Adipocyte (in vitro differentiated cells): ENCODE data around the gene ARHGEF16.

Experiments used
- DNase-seq: peaks from one replicate; pipeline ENCODE4 v3.0.0-alpha.2; 2015; ENCODE audit warnings: low read depth
- H3K27me3 ChIP-seq: replicated peaks from 2 replicates; pipeline ENCODE4 v1.7.0; 2013; ENCODE audit warnings: mild to moderate bottlenecking, low read length, moderate library complexity; ENCODE audit not compliant: control insufficient read depth, insufficient read depth
- H3K36me3 ChIP-seq: 2 replicates; pipeline ENCODE4 v1.7.0; 2013; ENCODE audit warnings: low read length, mild to moderate bottlenecking, moderate library complexity; ENCODE audit not compliant: control insufficient read depth, insufficient read depth, severe bottlenecking
- H3K4me1 ChIP-seq: 2 replicates; pipeline ENCODE4 v1.7.0; 2013; ENCODE audit warnings: mild to moderate bottlenecking, low read length, moderate library complexity; ENCODE audit not compliant: control insufficient read depth, insufficient read depth
- H3K4me3 ChIP-seq: 2 replicates; pipeline ENCODE4 v1.7.0; 2013; ENCODE audit warnings: mild to moderate bottlenecking, low read length, moderate library complexity
- H3K9ac ChIP-seq: 2 replicates; pipeline ENCODE4 v1.7.0; 2013; ENCODE audit warnings: mild to moderate bottlenecking, low read length, moderate library complexity
- H3K9me3 ChIP-seq: 2 replicates; pipeline ENCODE4 v1.7.0; 2013; ENCODE audit warnings: mild to moderate bottlenecking, low read length, moderate library complexity; ENCODE audit not compliant: control insufficient read depth

ARHGEF16 gene

GRCh38 chr1:3461238-3461933 lies 6.9 kb downstream of the ARHGEF16 start:
- no peaks in the 10 kb centered on the region for H3K36me3 ChIP-seq
- DNase-seq: no peak
- H3K4me1 ChIP-seq: peaks cover 5% of the 10 kb centered on the region
- no peak overlapping the region for H3K4me3 ChIP-seq
- H3K9me3 ChIP-seq: no peaks in the 10 kb centered on the region
- peaks cover 45% of the 10 kb centered on the region for H3K27me3 ChIP-seq
- no peak overlapping the region for H3K9ac ChIP-seq

- Histone ChIP-seq H3K4me1 (peaks cover 5% of the 10 kb centered on the region), H3K4me3 (no peak overlapping the region)
- no peak for DNase-seq
These were observed 7.4 kb downstream of the ARHGEF16 start for GRCh38 chr1:3461934-3462275.

GRCh38 chr1:3462356-3463012 lies 8.0 kb downstream of the ARHGEF16 start:
- Histone ChIP-seq H3K27me3 (peaks cover 43% of the 10 kb centered on the region), H3K4me3 (no peak overlapping the region), H3K9ac (no peak overlapping the region), H3K9me3 (no peaks in the 10 kb centered on the region), H3K4me1 (peaks cover 5% of the 10 kb centered on the region), H3K36me3 (no peaks in the 10 kb centered on the region)
- DNase-seq: no peak

More at GRCh38 chr1:3461934-3462275, 7.4 kb downstream of the ARHGEF16 start:
- Histone ChIP-seq H3K9ac (no peak overlapping the region), H3K36me3 (no peaks in the 10 kb centered on the region), H3K27me3 (peaks cover 43% of the 10 kb centered on the region), H3K9me3 (no peaks in the 10 kb centered on the region)

GRCh38 chr1:3463013-3463385 lies 8.5 kb downstream of the ARHGEF16 start:
- H3K9me3 ChIP-seq: no peaks in the 10 kb centered on the region
- H3K27me3 ChIP-seq: peaks cover 41% of the 10 kb centered on the region
- no peak overlapping the region for H3K4me3 ChIP-seq
- H3K4me1 ChIP-seq: peaks cover 5% of the 10 kb centered on the region
- H3K9ac ChIP-seq: no peak overlapping the region
- no peak for DNase-seq
- H3K36me3 ChIP-seq: no peaks in the 10 kb centered on the region

GRCh38 chr1:3463408-3463863 lies 9.0 kb downstream of the ARHGEF16 start:
- no peaks in the 10 kb centered on the region for H3K36me3 ChIP-seq
- no peaks in the 10 kb centered on the region for H3K9me3 ChIP-seq
- no peak overlapping the region for H3K4me3 ChIP-seq
- H3K9ac ChIP-seq: no peak overlapping the region
- no peak for DNase-seq
- H3K27me3 ChIP-seq: peaks cover 45% of the 10 kb centered on the region
- H3K4me1 ChIP-seq: peaks cover 5% of the 10 kb centered on the region

GRCh38 chr1:3463891-3464648 lies 9.6 kb downstream of the ARHGEF16 start:
- DNase-seq: no peak
- Histone ChIP-seq H3K4me3 (no peak overlapping the region), H3K9ac (no peak overlapping the region), H3K9me3 (no peaks in the 10 kb centered on the region), H3K36me3 (no peaks in the 10 kb centered on the region), H3K27me3 (peaks cover 45% of the 10 kb centered on the region), H3K4me1 (peaks cover 5% of the 10 kb centered on the region)

- H3K4me3 ChIP-seq: no peak overlapping the region
- DNase-seq: no peak
- peaks cover 5% of the 10 kb centered on the region for H3K4me1 ChIP-seq
- H3K36me3 ChIP-seq: no peaks in the 10 kb centered on the region
- H3K9ac ChIP-seq: no peak overlapping the region
- peaks cover 45% of the 10 kb centered on the region for H3K27me3 ChIP-seq
- H3K9me3 ChIP-seq: no peaks in the 10 kb centered on the region
These were observed 10.2 kb downstream of the ARHGEF16 start for GRCh38 chr1:3464649-3465025.

- Histone ChIP-seq H3K36me3 (no peaks in the 10 kb centered on the region), H3K4me3 (no peak overlapping the region), H3K4me1 (peaks cover 5% of the 10 kb centered on the region), H3K9me3 (no peaks in the 10 kb centered on the region), H3K27me3 (peaks cover 45% of the 10 kb centered on the region), H3K9ac (no peak overlapping the region)
- DNase-seq: no peak
These were observed 10.8 kb downstream of the ARHGEF16 start for GRCh38 chr1:3465091-3465934.

- Histone ChIP-seq H3K36me3 (no peaks in the 10 kb centered on the region), H3K4me3 (no peak overlapping the region), H3K9ac (no peak overlapping the region), H3K9me3 (no peaks in the 10 kb centered on the region), H3K27me3 (peaks cover 41% of the 10 kb centered on the region), H3K4me1 (peaks cover 4% of the 10 kb centered on the region)
- DNase-seq: no peak
These were observed 11.5 kb downstream of the ARHGEF16 start for GRCh38 chr1:3465935-3466321.

- Histone ChIP-seq H3K9me3 (no peaks in the 10 kb centered on the region), H3K4me1 (peaks cover 9% of the 10 kb centered on the region), H3K27me3 (peaks cover 35% of the 10 kb centered on the region), H3K36me3 (no peaks in the 10 kb centered on the region), H3K4me3 (no peak overlapping the region), H3K9ac (no peak overlapping the region)
- DNase-seq: no peak
These were observed 12.1 kb downstream of the ARHGEF16 start for GRCh38 chr1:3466366-3467075.
